Caco-2 (cell line): ENCODE results near the gene TNRC6C. TPM values are rescaled to one million over a fixed set of nuclear protein-coding genes. Genes with fewer than 3 reads are reported as not detected.
"Not testable (repeated sequence)": the region's sequence is repeated elsewhere in the genome, so short reads cannot be mapped to it uniquely, and the experiment has no call there.

ENCODE experiments used
- BruUV-seq: library from RNA; stranded (reverse); fragments of 400-500 nt; replicated peaks from 2 replicates; lab custom pipeline; 2021; lab: Mats Ljungman, UMichigan
- CTCF ChIA-PET: fragments of 300-600 bp; sonication (Branson Sonifier 250); formaldehyde crosslinking; loops from one replicate; lab custom pipeline; 2022; ENCODE audit warnings: antibody characterized with exemption; lab: Charles Lee
- POLR2A ChIA-PET: fragments of 300-600 bp; sonication (Branson Sonifier 250); formaldehyde crosslinking; loops from one replicate; lab custom pipeline; 2022; ENCODE audit warnings: antibody characterized with exemption; lab: Charles Lee
- DNase-seq, 2 experiments: peaks; one replicate each; pipeline versions ENCODE4 v3.0.0 to v3.0.0-alpha.2; 2020 to 2022
- H3K27me3 ChIP-seq: replicated peaks from 2 replicates; pipeline ENCODE4 v1.6.0; 2011; ENCODE audit warnings: low read length; ENCODE audit not compliant: control insufficient read depth, insufficient read depth
- H3K36me3 ChIP-seq: 2 replicates; pipeline ENCODE4 v1.5.1; 2011; ENCODE audit warnings: low read length; ENCODE audit not compliant: control insufficient read depth, insufficient read depth
- H3K4me1 ChIP-seq: fragments of 250-450 bp; sonication (Bioruptor Pico); 2 replicates; pipeline ENCODE4 v1.5.1; 2020; ENCODE audit warnings: mild to moderate bottlenecking
- H3K4me3 ChIP-seq: 2 replicates; pipeline ENCODE4 v1.5.1; 2011; ENCODE audit warnings: low read depth, mild to moderate bottlenecking, control low read depth, low read length
- H3K9me3 ChIP-seq: fragments of 250-450 bp; sonication (Bioruptor Pico); 2 replicates; pipeline ENCODE4 v1.5.1; 2020; ENCODE audit warnings: mild to moderate bottlenecking, moderate library complexity
- H3K27ac Mint-ChIP-seq: one replicate; pipeline ENCODE4 v1.8.0; 2022; ENCODE audit warnings: mixed read lengths; ENCODE audit not compliant: unreplicated experiment
- H3K27me3 Mint-ChIP-seq: one replicate; pipeline ENCODE4 v1.8.0; 2022; ENCODE audit warnings: mixed read lengths; ENCODE audit not compliant: insufficient read depth, unreplicated experiment
- H3K36me3 Mint-ChIP-seq: one replicate; pipeline ENCODE4 v1.8.0; 2022; ENCODE audit warnings: mild to moderate bottlenecking, mixed read lengths; ENCODE audit not compliant: insufficient read depth, unreplicated experiment
- H3K4me1 Mint-ChIP-seq: one replicate; pipeline ENCODE4 v1.8.0; 2022; ENCODE audit warnings: low read depth, mixed read lengths; ENCODE audit not compliant: unreplicated experiment
- H3K4me3 Mint-ChIP-seq: one replicate; pipeline ENCODE4 v1.8.0; 2022; ENCODE audit warnings: mild to moderate bottlenecking, moderate library complexity, mixed read lengths; ENCODE audit not compliant: unreplicated experiment
- H3K9me3 Mint-ChIP-seq: one replicate; pipeline ENCODE4 v1.8.0; 2022; ENCODE audit warnings: mixed read lengths; ENCODE audit not compliant: unreplicated experiment
- CTCF ChIP-seq, 2 experiments: fragments of 200-600 bp in 1 of 2; IDR thresholded peaks; 1 replicate in 1 of 2; 2 replicates in 1 of 2; pipeline versions ENCODE4 v1.5.1 to v1.8.0; 2011 to 2022; ENCODE audit warnings: antibody characterized with exemption in 1 of 2, control low read depth in 1 of 2, inconsistent platforms in 1 of 2, low read depth in 1 of 2, low read length in 1 of 2, mild to moderate bottlenecking in 1 of 2, moderate library complexity in 1 of 2; ENCODE audit not compliant: insufficient read depth in 1 of 2, severe bottlenecking in 1 of 2, unreplicated experiment in 1 of 2
- intact Hi-C: fragments of 100-400 bp; cut with micrococcal nuclease; formaldehyde crosslinking; loops from one replicate; pipeline ENCODE4 v1.10.0; 2022; ENCODE audit not compliant: unreplicated experiment
- total RNA-seq: library from RNA; stranded (reverse); gene quantifications from 2 replicates; pipeline ENCODE4 v1.2.3, GENCODE V29; 2022

The TNRC6C gene
- total RNA-seq, 1 experiment from 2014 or later, result 17.9 TPM

GRCh38 chr17:77930780-77931768 is 27.4 kb upstream of the TNRC6C start:
- no peaks in the 10 kb centered on the region for H3K9me3 ChIP-seq
- CTCF ChIA-PET, result no interaction called here
- no peaks in the 10 kb centered on the region for H3K27me3 ChIP-seq
- Mint-ChIP-seq H3K4me3 (no peak overlapping the region), H3K27ac (no peak overlapping the region), H3K4me1 (peaks cover 14% of the 10 kb centered on the region), H3K9me3 (no peaks in the 10 kb centered on the region), H3K27me3 (peaks cover 15% of the 10 kb centered on the region), H3K36me3 (no peaks in the 10 kb centered on the region)
- POLR2A ChIA-PET, result no interaction called here
- no peak for TF ChIP-seq CTCF (IDR thresholded peaks at IDR 0.05; ENCODE audit: insufficient read depth in 1 of 2, low read depth in 1 of 2, low read length in 1 of 2, severe bottlenecking in 1 of 2, unreplicated experiment in 1 of 2)
- peaks cover 11% of the 10 kb centered on the region for H3K4me1 ChIP-seq
- no peak for DNase-seq
- H3K36me3 ChIP-seq, result no peaks in the 10 kb centered on the region
- no peak overlapping the region for H3K4me3 ChIP-seq
- BruUV-seq, result no TSS peak
- intact Hi-C loops, result no loop called here

GRCh38 chr17:77933777-77934398 is 24.6 kb upstream of the TNRC6C start:
- Mint-ChIP-seq H3K4me3 (no peak overlapping the region), H3K36me3 (no peaks in the 10 kb centered on the region), H3K9me3 (no peaks in the 10 kb centered on the region), H3K4me1 (peaks cover 22% of the 10 kb centered on the region), H3K27ac (no peak overlapping the region), H3K27me3 (peaks cover 5% of the 10 kb centered on the region)
- Histone ChIP-seq H3K4me3 (no peak overlapping the region), H3K27me3 (no peaks in the 10 kb centered on the region), H3K4me1 (peaks cover 13% of the 10 kb centered on the region), H3K9me3 (no peaks in the 10 kb centered on the region), H3K36me3 (no peaks in the 10 kb centered on the region)
- no peak for TF ChIP-seq CTCF (IDR thresholded peaks at IDR 0.05; ENCODE audit: insufficient read depth in 1 of 2, low read depth in 1 of 2, low read length in 1 of 2, severe bottlenecking in 1 of 2, unreplicated experiment in 1 of 2)
- no TSS peak for BruUV-seq
- ChIA-PET CTCF (no interaction called here), POLR2A (interaction anchor here (1.9 kb wide), 1 partner anchor 24 kb away, joined by 4 read pairs; the partner anchor contains the start of gene TNRC6C)
- DNase-seq, result no peak
- intact Hi-C loops, result no loop called here

- Histone ChIP-seq H3K4me3 (0 out of 2 replicates have a peak overlapping the region, but pooled peaks have one; percentile 8), H3K9me3 (no peaks in the 10 kb centered on the region), H3K4me1 (peaks cover 13% of the 10 kb centered on the region), H3K36me3 (no peaks in the 10 kb centered on the region), H3K27me3 (no peaks in the 10 kb centered on the region)
- no peak overlapping the region for H3K27ac Mint-ChIP-seq
- H3K9me3 Mint-ChIP-seq, result no peaks in the 10 kb centered on the region
- TF ChIP-seq CTCF (IDR thresholded peaks at IDR 0.05; ENCODE audit: insufficient read depth in 1 of 2, low read depth in 1 of 2, low read length in 1 of 2, severe bottlenecking in 1 of 2, unreplicated experiment in 1 of 2), result no peak
- peak in 1 of 2 experiments; percentile 22 for DNase-seq
- H3K4me1 Mint-ChIP-seq, result peaks cover 22% of the 10 kb centered on the region
- intact Hi-C loops, result no loop called here
- no TSS peak for BruUV-seq
- H3K4me3 Mint-ChIP-seq, result peak overlapping the region; percentile 60
- CTCF ChIA-PET, result interaction anchor here (0.6 to 1.1 kb wide), 2 partner anchors 43 to 293 kb away, joined by 4 to 5 read pairs; no protein-coding TSS in a partner anchor
- peaks cover 3% of the 10 kb centered on the region for H3K27me3 Mint-ChIP-seq
- POLR2A ChIA-PET, result interaction anchor here (1.9 kb wide), 1 partner anchor 23 kb away, joined by 4 read pairs; the partner anchor contains the start of gene TNRC6C
- no peaks in the 10 kb centered on the region for H3K36me3 Mint-ChIP-seq
Measured at GRCh38 chr17:77935121-77935571, 23.4 kb upstream of the TNRC6C start.

GRCh38 chr17:77935744-77936143 is 22.8 kb upstream of the TNRC6C start:
- H3K27me3 Mint-ChIP-seq, H3K9me3 Mint-ChIP-seq, H3K36me3 ChIP-seq, POLR2A ChIA-PET, intact Hi-C loops, H3K9me3 ChIP-seq, H3K27me3 ChIP-seq, H3K36me3 Mint-ChIP-seq, H3K4me3 ChIP-seq, H3K27ac Mint-ChIP-seq, BruUV-seq: not testable (repeated sequence)
- peaks cover 13% of the 10 kb centered on the region for H3K4me1 ChIP-seq
- CTCF ChIA-PET, result interaction anchor here (0.6 to 1.1 kb wide), 2 partner anchors 43 to 294 kb away, joined by 4 to 5 read pairs; no protein-coding TSS in a partner anchor
- H3K4me1 Mint-ChIP-seq, result peaks cover 22% of the 10 kb centered on the region
- DNase-seq, result peak in 1 of 2 experiments; percentile 30
- peak overlapping the region; percentile 60 for H3K4me3 Mint-ChIP-seq
